GF-D8 (cell line): Measurements from ENCODE around the gene IFRD1.
"Not testable (repeated sequence)": the region's sequence is repeated elsewhere in the genome, so short reads cannot be mapped to it uniquely, and the experiment has no call there.

Source experiments
- DNase-seq: peaks from one replicate; lab custom pipeline; 2025; lab: John Stamatoyannopoulos, UW

Gene IFRD1

DNA sequence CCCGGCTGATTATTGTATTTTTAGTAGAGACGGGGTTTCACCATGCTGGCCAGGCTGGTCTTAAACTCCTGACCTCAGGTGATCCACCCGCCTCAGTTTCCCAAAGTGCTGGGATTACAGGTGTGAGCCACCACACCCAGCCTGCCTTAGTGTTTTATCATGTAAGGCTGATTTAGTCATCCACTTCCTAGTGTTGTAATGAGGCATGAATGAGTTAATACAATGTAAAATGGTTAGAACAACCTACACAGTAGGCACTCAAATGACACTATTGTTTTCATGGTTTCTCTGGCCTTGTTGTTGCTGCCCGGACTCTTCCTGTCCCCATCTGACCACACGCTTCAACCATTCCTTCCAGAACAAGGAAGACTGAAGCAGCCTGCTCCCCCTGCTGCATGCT lies 66.2 kb downstream of the IFRD1 start:
- not testable (repeated sequence) for DNase-seq

DNA sequence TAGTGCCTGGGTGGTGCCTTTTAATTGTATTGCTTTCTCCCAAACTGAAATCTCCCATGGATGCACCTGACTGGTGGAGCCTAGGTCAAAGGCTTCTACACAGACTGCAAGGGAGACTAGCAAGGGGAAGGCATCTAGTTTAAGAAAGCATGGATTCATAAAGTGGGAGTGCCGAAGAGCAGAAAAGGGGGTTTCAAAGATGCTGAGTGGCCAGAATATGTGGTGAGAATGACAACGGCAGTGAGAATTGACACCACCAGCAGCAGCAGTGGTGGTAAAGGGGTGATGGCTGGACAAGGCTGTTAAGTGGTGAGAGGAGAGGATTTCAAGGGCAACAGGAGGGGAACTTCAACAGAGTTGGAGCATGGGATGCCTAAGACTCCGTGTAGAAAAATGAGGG lies 67.2 kb downstream of the IFRD1 start:
- DNase-seq = no peak

DNA sequence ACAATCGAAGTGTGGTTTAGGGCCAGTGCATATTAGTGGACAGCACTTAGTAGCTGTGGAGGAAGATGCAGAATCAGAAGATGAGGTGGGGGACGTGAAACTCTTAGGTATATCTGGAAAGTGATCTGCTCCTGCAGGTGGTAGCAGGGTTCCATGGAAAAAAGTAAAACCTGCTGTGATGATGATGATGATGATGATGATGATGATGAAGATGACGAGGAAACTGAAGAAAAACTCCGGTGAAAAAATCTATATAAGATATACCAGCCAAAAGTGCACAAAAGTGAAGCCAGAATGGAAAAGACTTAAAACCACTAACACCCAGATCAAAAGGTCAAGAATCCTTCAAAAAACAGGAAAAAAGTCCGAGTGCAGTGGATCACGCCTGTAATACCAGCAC lies 70.5 kb downstream of the IFRD1 start:
- no peak for DNase-seq

DNA sequence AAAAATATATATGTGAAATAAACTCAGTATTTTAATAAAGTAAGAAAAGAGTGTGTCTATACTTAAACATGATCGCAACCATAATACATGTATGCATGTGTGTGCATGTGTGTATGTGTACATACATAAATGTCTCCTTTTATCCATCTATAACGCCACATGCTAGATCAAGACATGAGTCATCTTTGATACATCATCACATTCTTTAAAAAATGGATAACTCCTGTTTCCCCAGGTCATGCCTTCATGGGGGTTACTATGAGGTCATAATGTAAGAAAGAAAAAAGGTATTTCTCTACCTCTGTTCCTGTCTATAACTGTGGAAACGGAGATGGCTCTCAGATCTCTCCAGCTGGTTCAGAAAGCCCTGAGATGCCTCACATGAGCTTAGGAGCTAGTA lies 71.7 kb downstream of the IFRD1 start:
- no peak for DNase-seq

DNA sequence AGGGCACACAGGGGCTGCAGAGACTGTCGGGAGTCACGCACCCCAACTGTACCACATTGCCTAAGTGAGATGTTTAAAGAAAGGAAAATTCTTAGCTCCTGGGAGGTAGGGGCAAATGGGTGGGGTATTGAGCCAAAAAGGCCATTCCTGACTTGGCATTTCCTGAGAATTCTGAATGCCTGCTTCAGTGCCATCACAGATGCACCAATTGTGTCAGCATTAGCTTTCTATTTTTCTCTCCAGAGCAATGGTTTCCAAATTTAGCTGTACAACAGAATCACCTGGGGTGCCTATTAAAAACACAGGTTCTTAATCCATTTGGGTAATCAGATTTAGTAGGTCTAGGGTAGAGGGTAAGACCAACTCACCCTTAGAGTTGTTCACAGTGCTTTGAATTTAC lies 73.6 kb downstream of the IFRD1 start:
- no peak for DNase-seq
